ENCODE results near the gene IQGAP3.

GRCh38 chr1:156508205-156508954 lies 64.0 kb downstream of the IQGAP3 start:
- TF ChIP-seq CTCF (IDR thresholded peaks at IDR 0.05): no peak
- TF ChIP-seq POLR2A (IDR thresholded peaks at IDR 0.05): no peak

Measured in esophagus squamous epithelium (tissue), 4 donors.